Neural cell (in vitro differentiated cells): ENCODE results near the gene SLC2A1. TPM values are rescaled to one million over a fixed set of nuclear protein-coding genes. Genes with fewer than 3 reads are reported as not detected.

Source experiments
- H2AFZ ChIP-seq: fragments of 200-600, 300-800 bp; sonication (generic), shearing (Covaris generic); 2 replicates; pipeline ENCODE4 v1.6.0; 2014; ENCODE audit warnings: low read depth, mild to moderate bottlenecking, antibody characterized with exemption, low read length, moderate library complexity
- H3F3A ChIP-seq: fragments of 200-600 bp; shearing (Covaris generic); 2 replicates; pipeline ENCODE4 v1.6.1; 2016; ENCODE audit warnings: mild to moderate bottlenecking, moderate library complexity, mixed read lengths, antibody characterized with exemption, low read length; ENCODE audit not compliant: insufficient read depth, poor library complexity, severe bottlenecking
- H3K27ac ChIP-seq: fragments of 200-600, 300-800 bp; sonication (generic), shearing (Covaris generic); 2 replicates; pipeline ENCODE4 v1.5.1; 2014; ENCODE audit warnings: mild to moderate bottlenecking, low read length, moderate library complexity
- H3K27me3 ChIP-seq: fragments of 300-800, 200-600 bp; sonication (generic), shearing (Covaris generic); 2 replicates; pipeline ENCODE4 v1.6.0; 2014; ENCODE audit warnings: mild to moderate bottlenecking, low read depth, low read length, moderate library complexity; ENCODE audit not compliant: insufficient read depth
- H3K36me3 ChIP-seq: fragments of 300-800, 200-600 bp; sonication (generic), shearing (Covaris generic); 2 replicates; pipeline ENCODE4 v1.5.1; 2014; ENCODE audit warnings: mild to moderate bottlenecking, antibody characterized with exemption, low read length, moderate library complexity; ENCODE audit not compliant: insufficient read depth
- H3K4me2 ChIP-seq: fragments of 300-800, 200-600 bp; sonication (generic), shearing (Covaris generic); 2 replicates; pipeline ENCODE4 v1.6.0; 2014; ENCODE audit warnings: mild to moderate bottlenecking, low read length
- H3K4me3 ChIP-seq: fragments of 300-800, 200-600 bp; sonication (generic), shearing (Covaris generic); 2 replicates; pipeline ENCODE4 v1.5.1; 2014; ENCODE audit warnings: mild to moderate bottlenecking, low read length, moderate library complexity
- H3K79me2 ChIP-seq: fragments of 200-600 bp; shearing (Covaris generic); replicated peaks from 2 replicates; pipeline ENCODE4 v1.6.0; 2014; ENCODE audit warnings: mild to moderate bottlenecking, low read length, moderate library complexity; ENCODE audit not compliant: insufficient read depth
- H3K9ac ChIP-seq: fragments of 300-800, 200-600 bp; sonication (generic), shearing (Covaris generic); 2 replicates; pipeline ENCODE4 v1.6.1; 2016; ENCODE audit warnings: mild to moderate bottlenecking, low read length, mixed read lengths
- H3K9me2 ChIP-seq: fragments of 200-600 bp; shearing (Covaris generic); 2 replicates; pipeline ENCODE4 v1.6.1; 2016; ENCODE audit warnings: mild to moderate bottlenecking, low read length, mixed read lengths; ENCODE audit not compliant: insufficient read depth
- H3K9me3 ChIP-seq: fragments of 200-600, 300-800 bp; sonication (generic), shearing (Covaris generic); 2 replicates; pipeline ENCODE4 v1.6.1; 2016; ENCODE audit warnings: mild to moderate bottlenecking, mixed run types, low read length, moderate library complexity, mixed read lengths
- H4K20me1 ChIP-seq: fragments of 200-600 bp; shearing (Covaris generic); 2 replicates; pipeline ENCODE4 v1.6.1; 2016; ENCODE audit warnings: mild to moderate bottlenecking, mixed run types; ENCODE audit not compliant: insufficient read depth
- EP300 ChIP-seq: fragments of 450-650 bp; conservative IDR thresholded peaks from 2 replicates; pipeline ENCODE4 v1.6.1; 2014; ENCODE audit warnings: antibody characterized with exemption, mild to moderate bottlenecking, moderate library complexity; ENCODE audit not compliant: poor library complexity, severe bottlenecking
- EZH2 ChIP-seq: fragments of 200-600, 300-800 bp; shearing (Covaris generic), sonication (generic); IDR thresholded peaks from 2 replicates; pipeline ENCODE4 v1.6.1; 2014; ENCODE audit warnings: antibody characterized with exemption, low read length, borderline replicate concordance, mild to moderate bottlenecking; ENCODE audit not compliant: insufficient read depth, poor library complexity, severe bottlenecking
- MXI1 ChIP-seq: fragments of 450-650 bp; conservative IDR thresholded peaks from 2 replicates; pipeline ENCODE4 v1.6.1; 2014; ENCODE audit warnings: antibody characterized with exemption, mild to moderate bottlenecking; ENCODE audit not compliant: poor library complexity, severe bottlenecking
- POLR2AphosphoS5 ChIP-seq: IDR thresholded peaks from 2 replicates; pipeline ENCODE4 v1.6.1; 2012
- RAD21 ChIP-seq: fragments of 450-650 bp; conservative IDR thresholded peaks from 2 replicates; pipeline ENCODE4 v1.6.1; 2014; ENCODE audit warnings: antibody characterized with exemption, mild to moderate bottlenecking, moderate library complexity
- REST ChIP-seq: IDR thresholded peaks from 2 replicates; pipeline ENCODE4 v1.6.1; 2012; ENCODE audit warnings: borderline replicate concordance
- SMC3 ChIP-seq: fragments of 450-650 bp; conservative IDR thresholded peaks from 2 replicates; pipeline ENCODE4 v1.6.1; 2014; ENCODE audit warnings: antibody characterized with exemption, mild to moderate bottlenecking, moderate library complexity; ENCODE audit not compliant: poor library complexity
- TAF1 ChIP-seq: IDR thresholded peaks from 2 replicates; pipeline ENCODE4 v1.6.1; 2012; ENCODE audit warnings: low read depth
- polyA plus RNA-seq: library from polyadenylated mRNA; depleted of rRNA; stranded (reverse); fragments of >200 nt; gene quantifications from 2 replicates; pipeline ENCODE4 v1.2.3, GENCODE V29; 2014
- TF ChIP-seq, protein P1 (sequence below): fragments of 450-650 bp; IDR thresholded peaks from 2 replicates; pipeline ENCODE4 v1.5.1; 2014; ENCODE audit warnings: antibody characterized with exemption, mild to moderate bottlenecking, moderate library complexity; ENCODE audit not compliant: poor library complexity, severe bottlenecking

Gene SLC2A1
- polyA plus RNA-seq, 1 donor from 2014 or later, result 39.4 TPM

GRCh38 chr1:43005460-43006361, 47.0 kb upstream of the SLC2A1 start:
- Histone ChIP-seq H3K4me2 (no peak overlapping the region), H2AFZ (no peak overlapping the region), H3K4me3 (no peak overlapping the region), H3K27me3 (no peaks in the 10 kb centered on the region), H4K20me1 (no peaks in the 10 kb centered on the region), H3K9ac (no peak overlapping the region), H3K9me2 (no peaks in the 10 kb centered on the region), H3F3A (peaks cover 5% of the 10 kb centered on the region), H3K9me3 (no peaks in the 10 kb centered on the region), H3K36me3 (no peaks in the 10 kb centered on the region), H3K79me2 (no peaks in the 10 kb centered on the region), H3K27ac (no peak overlapping the region)
- TF ChIP-seq EZH2, result no peak
- TF ChIP-seq, protein P1, sequence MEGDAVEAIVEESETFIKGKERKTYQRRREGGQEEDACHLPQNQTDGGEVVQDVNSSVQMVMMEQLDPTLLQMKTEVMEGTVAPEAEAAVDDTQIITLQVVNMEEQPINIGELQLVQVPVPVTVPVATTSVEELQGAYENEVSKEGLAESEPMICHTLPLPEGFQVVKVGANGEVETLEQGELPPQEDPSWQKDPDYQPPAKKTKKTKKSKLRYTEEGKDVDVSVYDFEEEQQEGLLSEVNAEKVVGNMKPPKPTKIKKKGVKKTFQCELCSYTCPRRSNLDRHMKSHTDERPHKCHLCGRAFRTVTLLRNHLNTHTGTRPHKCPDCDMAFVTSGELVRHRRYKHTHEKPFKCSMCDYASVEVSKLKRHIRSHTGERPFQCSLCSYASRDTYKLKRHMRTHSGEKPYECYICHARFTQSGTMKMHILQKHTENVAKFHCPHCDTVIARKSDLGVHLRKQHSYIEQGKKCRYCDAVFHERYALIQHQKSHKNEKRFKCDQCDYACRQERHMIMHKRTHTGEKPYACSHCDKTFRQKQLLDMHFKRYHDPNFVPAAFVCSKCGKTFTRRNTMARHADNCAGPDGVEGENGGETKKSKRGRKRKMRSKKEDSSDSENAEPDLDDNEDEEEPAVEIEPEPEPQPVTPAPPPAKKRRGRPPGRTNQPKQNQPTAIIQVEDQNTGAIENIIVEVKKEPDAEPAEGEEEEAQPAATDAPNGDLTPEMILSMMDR, result no peak
- no peak for TF ChIP-seq RAD21
- TF ChIP-seq MXI1, result no peak
- TF ChIP-seq TAF1, result no peak
- no peak for TF ChIP-seq POLR2AphosphoS5
- no peak for TF ChIP-seq EP300
- no peak for TF ChIP-seq SMC3
- TF ChIP-seq REST, result no peak

- TF ChIP-seq POLR2AphosphoS5 (no peak), EP300 (no peak), EZH2 (no peak), TAF1 (no peak), RAD21 (no peak), SMC3 (no peak), MXI1 (no peak), REST (no peak)
- TF ChIP-seq, protein P1, result no peak
- no peak overlapping the region for H3K9ac ChIP-seq
- no peaks in the 10 kb centered on the region for H3K27me3 ChIP-seq
- H3K9me3 ChIP-seq, result no peaks in the 10 kb centered on the region
- no peak overlapping the region for H2AFZ ChIP-seq
- H3K79me2 ChIP-seq, result no peaks in the 10 kb centered on the region
- no peak overlapping the region for H3K27ac ChIP-seq
- peaks cover 5% of the 10 kb centered on the region for H3F3A ChIP-seq
- no peaks in the 10 kb centered on the region for H3K9me2 ChIP-seq
- no peak overlapping the region for H3K4me2 ChIP-seq
- no peaks in the 10 kb centered on the region for H3K36me3 ChIP-seq
- no peak overlapping the region for H3K4me3 ChIP-seq
- H4K20me1 ChIP-seq, result no peaks in the 10 kb centered on the region
Observed at GRCh38 chr1:43004587-43005459, 46.2 kb upstream of the SLC2A1 start.
